Measurements from ENCODE around the gene BBS1. TPM values are rescaled to one million over a fixed set of nuclear protein-coding genes. Genes with fewer than 3 reads are reported as not detected.

The BBS1 gene
- total RNA-seq, 1 donor from 2014 or later, result 35.8 TPM

GRCh38 chr11:66473167-66473566, 37.3 kb upstream of the BBS1 start:
- Mint-ChIP-seq H3K27me3 (ENCODE audit: unreplicated experiment) (peaks cover 12% of the 10 kb centered on the region), H3K36me3 (ENCODE audit: low read depth, unreplicated experiment) (peaks cover 8% of the 10 kb centered on the region), H3K4me3 (ENCODE audit: unreplicated experiment) (no peak overlapping the region), H3K4me1 (ENCODE audit: unreplicated experiment) (peaks cover 9% of the 10 kb centered on the region), H3K9me3 (ENCODE audit: unreplicated experiment) (no peaks in the 10 kb centered on the region), H3K27ac (ENCODE audit: unreplicated experiment) (no peak overlapping the region)
- no peak for DNase-seq (ENCODE audit: low spot score)
- no peak for TF ChIP-seq CTCF (IDR thresholded peaks at IDR 0.05; ENCODE audit: unreplicated experiment)

- no peak for DNase-seq (ENCODE audit: low spot score)
- H3K27me3 Mint-ChIP-seq (ENCODE audit: unreplicated experiment), result peaks cover 16% of the 10 kb centered on the region
- no peak for TF ChIP-seq CTCF (IDR thresholded peaks at IDR 0.05; ENCODE audit: unreplicated experiment)
- H3K9me3 Mint-ChIP-seq (ENCODE audit: unreplicated experiment), result no peaks in the 10 kb centered on the region
- H3K36me3 Mint-ChIP-seq (ENCODE audit: low read depth, unreplicated experiment), result peaks cover 8% of the 10 kb centered on the region
- H3K4me3 Mint-ChIP-seq (ENCODE audit: unreplicated experiment), result no peak overlapping the region
- peaks cover 9% of the 10 kb centered on the region for H3K4me1 Mint-ChIP-seq (ENCODE audit: unreplicated experiment)
- H3K27ac Mint-ChIP-seq (ENCODE audit: unreplicated experiment), result no peak overlapping the region
Measured at GRCh38 chr11:66473608-66474515, 36.6 kb upstream of the BBS1 start.

- Mint-ChIP-seq H3K27ac (ENCODE audit: unreplicated experiment) (no peak overlapping the region), H3K4me1 (ENCODE audit: unreplicated experiment) (peaks cover 9% of the 10 kb centered on the region)
Measured at GRCh38 chr11:66475349-66476172, 34.9 kb upstream of the BBS1 start.

GRCh38 chr11:66476173-66476840, 34.1 kb upstream of the BBS1 start:
- no peak for DNase-seq (ENCODE audit: low spot score)
- Mint-ChIP-seq H3K36me3 (ENCODE audit: low read depth, unreplicated experiment) (peaks cover 8% of the 10 kb centered on the region), H3K4me3 (ENCODE audit: unreplicated experiment) (peak overlapping the region; percentile 65), H3K27me3 (ENCODE audit: unreplicated experiment) (peaks cover 12% of the 10 kb centered on the region), H3K9me3 (ENCODE audit: unreplicated experiment) (no peaks in the 10 kb centered on the region), H3K4me1 (ENCODE audit: unreplicated experiment) (peaks cover 9% of the 10 kb centered on the region), H3K27ac (ENCODE audit: unreplicated experiment) (no peak overlapping the region)
- TF ChIP-seq CTCF (IDR thresholded peaks at IDR 0.05; ENCODE audit: unreplicated experiment), result no peak

More at GRCh38 chr11:66475349-66476172, 34.9 kb upstream of the BBS1 start:
- H3K27me3 Mint-ChIP-seq (ENCODE audit: unreplicated experiment), result peaks cover 12% of the 10 kb centered on the region
- peaks cover 8% of the 10 kb centered on the region for H3K36me3 Mint-ChIP-seq (ENCODE audit: low read depth, unreplicated experiment)
- no peak for DNase-seq (ENCODE audit: low spot score)
- no peaks in the 10 kb centered on the region for H3K9me3 Mint-ChIP-seq (ENCODE audit: unreplicated experiment)
- H3K4me3 Mint-ChIP-seq (ENCODE audit: unreplicated experiment), result no peak overlapping the region
- no peak for TF ChIP-seq CTCF (IDR thresholded peaks at IDR 0.05; ENCODE audit: unreplicated experiment)
